C4-2B (cell line): ENCODE results near the gene DNAJB4.

Experiments
- CTCF ChIP-seq: fragments of 450-650 bp; conservative IDR thresholded peaks from 2 replicates; pipeline ENCODE4 v1.5.1; 2017; ENCODE audit warnings: mild to moderate bottlenecking
- ZFX ChIP-seq: fragments of 450-650 bp; IDR thresholded peaks from 2 replicates; pipeline ENCODE4 v1.6.1; 2017

- TF ChIP-seq CTCF, result no peak
- no peak for TF ChIP-seq ZFX
Measured at GRCh38 chr1:78005755-78006154, 1.0 kb downstream of the DNAJB4 start.
